Measurements from ENCODE around the gene FBXO17.

GRCh38 chr19:38891771-38892170 lies 83.8 kb downstream of the FBXO17 start:
- TF ChIP-seq CTCF (IDR thresholded peaks at IDR 0.05) (no peak), POLR2A (IDR thresholded peaks at IDR 0.05) (no peak), POLR2AphosphoS5 (IDR thresholded peaks at IDR 0.05) (no peak), EP300 (IDR thresholded peaks at IDR 0.05) (no peak)

Measured in upper lobe of left lung (tissue), 4 donors.